B cell (primary cell): ENCODE results near the gene SLC9A7.

Source experiments
- EZH2 ChIP-seq: IDR thresholded peaks from 2 replicates; pipeline ENCODE4 v1.6.1; 2012; ENCODE audit warnings: borderline replicate concordance, low read depth, mild to moderate bottlenecking, moderate library complexity, low read length; ENCODE audit not compliant: insufficient read depth, poor library complexity, severe bottlenecking
- TF ChIP-seq, protein P1 (sequence below): fragments of 200-600 bp; IDR thresholded peaks from one replicate; pipeline ENCODE4 v1.8.0; 2022; ENCODE audit warnings: antibody characterized with exemption, mild to moderate bottlenecking

- TF ChIP-seq, protein P1, sequence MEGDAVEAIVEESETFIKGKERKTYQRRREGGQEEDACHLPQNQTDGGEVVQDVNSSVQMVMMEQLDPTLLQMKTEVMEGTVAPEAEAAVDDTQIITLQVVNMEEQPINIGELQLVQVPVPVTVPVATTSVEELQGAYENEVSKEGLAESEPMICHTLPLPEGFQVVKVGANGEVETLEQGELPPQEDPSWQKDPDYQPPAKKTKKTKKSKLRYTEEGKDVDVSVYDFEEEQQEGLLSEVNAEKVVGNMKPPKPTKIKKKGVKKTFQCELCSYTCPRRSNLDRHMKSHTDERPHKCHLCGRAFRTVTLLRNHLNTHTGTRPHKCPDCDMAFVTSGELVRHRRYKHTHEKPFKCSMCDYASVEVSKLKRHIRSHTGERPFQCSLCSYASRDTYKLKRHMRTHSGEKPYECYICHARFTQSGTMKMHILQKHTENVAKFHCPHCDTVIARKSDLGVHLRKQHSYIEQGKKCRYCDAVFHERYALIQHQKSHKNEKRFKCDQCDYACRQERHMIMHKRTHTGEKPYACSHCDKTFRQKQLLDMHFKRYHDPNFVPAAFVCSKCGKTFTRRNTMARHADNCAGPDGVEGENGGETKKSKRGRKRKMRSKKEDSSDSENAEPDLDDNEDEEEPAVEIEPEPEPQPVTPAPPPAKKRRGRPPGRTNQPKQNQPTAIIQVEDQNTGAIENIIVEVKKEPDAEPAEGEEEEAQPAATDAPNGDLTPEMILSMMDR = no peak
- TF ChIP-seq EZH2 = no peak
These were observed 8.0 kb downstream of the SLC9A7 start for GRCh38 chrX:46750889-46751288.
